ENCODE measurements around the gene MARCO. TPM values are rescaled to one million over a fixed set of nuclear protein-coding genes. Genes with fewer than 3 reads are reported as not detected.
A peak's percentile ranks its signal among the peaks of the same experiment; 100 is the strongest.

MARCO gene
- total and polyA plus RNA-seq, 8 donors: 0.08 to 3.6 (median 0.80) TPM; not detected in 1

- no peak for FAIRE-seq
- intact Hi-C loops (cut with DNase I): no loop called here
- no peak for ATAC-seq
- no peak for DNase-seq
- Histone ChIP-seq H3K9me3 (no peaks in the 10 kb centered on the region), H3K4me3 (no peak overlapping the region), H3K27ac (no peak overlapping the region), H3K36me3 (no peaks in the 10 kb centered on the region), H3K27me3 (no peaks in the 10 kb centered on the region), H3K4me1 (no peaks in the 10 kb centered on the region)
- WGBS, 2 donors: 55 to 57% methylated on average over 3 of the region's 3 CpGs
- no peak for TF ChIP-seq CTCF (IDR thresholded peaks at IDR 0.05)
Observed at GRCh38 chr2:118982039-118982438, 40.0 kb downstream of the MARCO start.

GRCh38 chr2:118983133-118983532, 41.1 kb downstream of the MARCO start:
- no peaks in the 10 kb centered on the region for H3K27me3 ChIP-seq
- H3K27ac ChIP-seq: no peak overlapping the region
- intact Hi-C loops (cut with DNase I): no loop called here
- ATAC-seq (no peak), DNase-seq (no peak), FAIRE-seq (no peak)
- H3K4me3 ChIP-seq: no peak overlapping the region
- no peaks in the 10 kb centered on the region for H3K9me3 ChIP-seq
- no peaks in the 10 kb centered on the region for H3K4me1 ChIP-seq
- 46 to 54% methylated on average over 6 of the region's 6 CpGs for WGBS, 2 donors
- TF ChIP-seq CTCF (IDR thresholded peaks at IDR 0.05): no peak
- no peaks in the 10 kb centered on the region for H3K36me3 ChIP-seq

GRCh38 chr2:118983915-118984314, 41.9 kb downstream of the MARCO start:
- no peaks in the 10 kb centered on the region for H3K36me3 ChIP-seq
- DNase-seq (no peak), ATAC-seq (no peak), FAIRE-seq (no peak)
- H3K27ac ChIP-seq: no peak overlapping the region
- H3K4me1 ChIP-seq: no peaks in the 10 kb centered on the region
- H3K9me3 ChIP-seq: no peaks in the 10 kb centered on the region
- intact Hi-C loops (cut with DNase I): no loop called here
- no peak overlapping the region for H3K4me3 ChIP-seq
- H3K27me3 ChIP-seq: no peaks in the 10 kb centered on the region
- no peak for TF ChIP-seq CTCF (IDR thresholded peaks at IDR 0.05)
- 75 to 96% methylated on average over 1 of the region's 1 CpG for WGBS, 2 donors

GRCh38 chr2:118986738-118987137, 44.7 kb downstream of the MARCO start:
- intact Hi-C loops (cut with DNase I): no loop called here
- Histone ChIP-seq H3K36me3 (no peaks in the 10 kb centered on the region), H3K4me3 (no peak overlapping the region), H3K9me3 (no peaks in the 10 kb centered on the region), H3K4me1 (no peaks in the 10 kb centered on the region), H3K27ac (no peak overlapping the region), H3K27me3 (no peaks in the 10 kb centered on the region)
- FAIRE-seq: no peak
- DNase-seq: no peak
- peak in 1 of 4 donors; percentile 27 for ATAC-seq
- WGBS, 2 donors: 37 to 49% methylated on average over 2 of the region's 2 CpGs
- TF ChIP-seq CTCF (IDR thresholded peaks at IDR 0.05): no peak

GRCh38 chr2:118987886-118988285, 45.9 kb downstream of the MARCO start:
- FAIRE-seq (no peak), ATAC-seq (peak in 1 of 4 donors; percentile 81), DNase-seq (no peak)
- no peaks in the 10 kb centered on the region for H3K36me3 ChIP-seq
- H3K27ac ChIP-seq: no peak overlapping the region
- no peaks in the 10 kb centered on the region for H3K4me1 ChIP-seq
- WGBS, 2 donors: 54 to 60% methylated on average over 2 of the region's 2 CpGs
- intact Hi-C loops (cut with DNase I): no loop called here
- TF ChIP-seq CTCF (IDR thresholded peaks at IDR 0.05): no peak
- H3K9me3 ChIP-seq: no peaks in the 10 kb centered on the region
- no peaks in the 10 kb centered on the region for H3K27me3 ChIP-seq
- H3K4me3 ChIP-seq: no peak overlapping the region

All from pancreas (tissue), 10 donors.